Breast epithelium (tissue), 4 donors: ENCODE measurements around the gene PSEN2. TPM values are rescaled to one million over a fixed set of nuclear protein-coding genes. Genes with fewer than 3 reads are reported as not detected.

ENCODE experiments used
- DNase-seq, 2 donors: peaks; one replicate each; pipeline ENCODE4 v3.0.0-alpha.2; 2019; ENCODE audit warnings: low spot score in 2 of 2
- H3K27ac ChIP-seq, 2 donors: fragments of 200-600 bp; sonication (generic) in 1 of 2; one replicate each; pipeline ENCODE4 v1.5.1; 2016 to 2019; ENCODE audit warnings: mild to moderate bottlenecking in 1 of 2
- H3K27me3 ChIP-seq, 2 donors: fragments of 200-600 bp; sonication (generic) in 1 of 2; one replicate each; pipeline versions ENCODE4 v1.5.1 to v1.6.0; 2017 to 2019; ENCODE audit warnings: control low read depth in 1 of 2, mild to moderate bottlenecking in 1 of 2
- H3K36me3 ChIP-seq: fragments of 200-600 bp; one replicate; pipeline ENCODE4 v1.5.1; 2019
- H3K4me1 ChIP-seq, 2 donors: fragments of 200-600 bp; sonication (generic); one replicate each; pipeline ENCODE4 v1.5.1; 2016 to 2019; ENCODE audit warnings: control low read depth in 1 of 2
- H3K4me3 ChIP-seq, 3 donors: fragments of 200-600 bp; sonication (generic); 1 replicate in 2 of 3; 2 replicates in 1 of 3; pipeline ENCODE4 v1.5.1; 2016 to 2019; ENCODE audit warnings: mild to moderate bottlenecking in 3 of 3, moderate library complexity in 2 of 3
- H3K9me3 ChIP-seq, 2 donors: fragments of 200-600 bp; sonication (generic) in 1 of 2; one replicate each; pipeline ENCODE4 v1.5.1; 2016 to 2019; ENCODE audit warnings: control low read depth in 1 of 2
- CTCF ChIP-seq, 3 donors: fragments of 450-650 bp; IDR thresholded peaks; one replicate each; pipeline ENCODE4 v1.5.1; 2016 to 2017; ENCODE audit warnings: antibody characterized with exemption in 3 of 3, mild to moderate bottlenecking in 3 of 3, moderate library complexity in 3 of 3
- POLR2A ChIP-seq: fragments of 450-650 bp; IDR thresholded peaks from one replicate; pipeline ENCODE4 v1.6.1; 2016; ENCODE audit warnings: antibody characterized with exemption, mild to moderate bottlenecking, moderate library complexity
- POLR2AphosphoS5 ChIP-seq, 3 donors: sonication (generic); formaldehyde crosslinking; IDR thresholded peaks; one replicate each; pipeline ENCODE4 v1.6.1; 2017; ENCODE audit warnings: antibody characterized with exemption in 3 of 3
- intact Hi-C: fragments of 100-400 bp; cut with DNase I; formaldehyde crosslinking; loops from one replicate; pipeline ENCODE4 v1.15.1; 2023; ENCODE audit warnings: low total_unique reads
- total RNA-seq, 3 donors: library from RNA; depleted of rRNA; stranded (reverse); fragments of >200 nt; gene quantifications; one replicate each; pipeline ENCODE4 v1.1.0, GENCODE V29; 2016

The PSEN2 gene
- total RNA-seq, 3 donors from 2014 or later = 27.8 to 31.9 (median 27.9) TPM

GRCh38 chr1:226891346-226891745, 20.9 kb downstream of the PSEN2 start:
- intact Hi-C loops = no loop called here
- DNase-seq = no peak
- no peak for TF ChIP-seq POLR2A
- TF ChIP-seq CTCF (IDR thresholded peaks at IDR 0.05) = no peak
- TF ChIP-seq POLR2AphosphoS5 (IDR thresholded peaks at IDR 0.05) = no peak
- Histone ChIP-seq H3K9me3 (no peaks in the 10 kb centered on the region), H3K4me1 (no peaks in the 10 kb centered on the region), H3K27me3 (no peaks in the 10 kb centered on the region), H3K27ac (no peak overlapping the region), H3K36me3 (peaks cover 12% of the 10 kb centered on the region), H3K4me3 (no peak overlapping the region)

GRCh38 chr1:226891846-226892523, 21.6 kb downstream of the PSEN2 start:
- Histone ChIP-seq H3K4me3 (no peak overlapping the region), H3K4me1 (no peaks in the 10 kb centered on the region), H3K27ac (no peak overlapping the region), H3K36me3 (peaks cover 12% of the 10 kb centered on the region), H3K27me3 (no peaks in the 10 kb centered on the region), H3K9me3 (no peaks in the 10 kb centered on the region)
- no peak for DNase-seq
- intact Hi-C loops = no loop called here
- no peak for TF ChIP-seq POLR2AphosphoS5 (IDR thresholded peaks at IDR 0.05)
- TF ChIP-seq POLR2A = no peak
- TF ChIP-seq CTCF (IDR thresholded peaks at IDR 0.05) = no peak

- DNase-seq = no peak
- no peaks in the 10 kb centered on the region for H3K9me3 ChIP-seq
- no peak overlapping the region for H3K27ac ChIP-seq
- no peaks in the 10 kb centered on the region for H3K27me3 ChIP-seq
- H3K4me1 ChIP-seq = no peaks in the 10 kb centered on the region
- intact Hi-C loops = no loop called here
- no peak overlapping the region for H3K4me3 ChIP-seq
- H3K36me3 ChIP-seq = peaks cover 12% of the 10 kb centered on the region
- TF ChIP-seq CTCF (IDR thresholded peaks at IDR 0.05) = no peak
- no peak for TF ChIP-seq POLR2AphosphoS5 (IDR thresholded peaks at IDR 0.05)
- TF ChIP-seq POLR2A = no peak
Observed at GRCh38 chr1:226892524-226892875, 22.1 kb downstream of the PSEN2 start.

- TF ChIP-seq POLR2AphosphoS5 (IDR thresholded peaks at IDR 0.05) (no peak), CTCF (IDR thresholded peaks at IDR 0.05) (no peak), POLR2A (no peak)
- no peaks in the 10 kb centered on the region for H3K4me1 ChIP-seq
- no peaks in the 10 kb centered on the region for H3K9me3 ChIP-seq
- intact Hi-C loops = no loop called here
- no peak overlapping the region for H3K4me3 ChIP-seq
- no peak for DNase-seq
- no peak overlapping the region for H3K27ac ChIP-seq
- no peaks in the 10 kb centered on the region for H3K27me3 ChIP-seq
- peaks cover 12% of the 10 kb centered on the region for H3K36me3 ChIP-seq
Observed at GRCh38 chr1:226893936-226894335, 23.5 kb downstream of the PSEN2 start.

- no peaks in the 10 kb centered on the region for H3K27me3 ChIP-seq
- H3K36me3 ChIP-seq = peaks cover 12% of the 10 kb centered on the region
- DNase-seq = no peak
- intact Hi-C loops = no loop called here
- no peaks in the 10 kb centered on the region for H3K4me1 ChIP-seq
- no peak overlapping the region for H3K4me3 ChIP-seq
- no peak overlapping the region for H3K27ac ChIP-seq
- no peaks in the 10 kb centered on the region for H3K9me3 ChIP-seq
- TF ChIP-seq POLR2AphosphoS5 (IDR thresholded peaks at IDR 0.05) (no peak), CTCF (IDR thresholded peaks at IDR 0.05) (no peak), POLR2A (no peak)
Observed at GRCh38 chr1:226894826-226895225, 24.4 kb downstream of the PSEN2 start.
